GM12878 (cell line): ENCODE measurements around the gene CARMIL3. TPM values are rescaled to one million over a fixed set of nuclear protein-coding genes. Genes with fewer than 3 reads are reported as not detected.

ENCODE experiments used
- ATAC-seq: fragments of 200-7000 bp; cut with Tn5 transposase; 3 replicates; pipeline ENCODE4 v1.9.1; 2020; ENCODE audit warnings: mild to moderate bottlenecking, moderate library complexity
- BruUV-seq: library from RNA; stranded (reverse); fragments of 400-500 nt; replicated peaks from 2 replicates; lab custom pipeline; 2021; lab: Mats Ljungman, UMichigan
- CTCF ChIA-PET: fragments of 300-600 bp; sonication (Branson Sonifier 250); formaldehyde crosslinking; extraction: SDS; loops from one replicate; lab custom pipeline; 2021; ENCODE audit warnings: inconsistent platforms; lab: Yijun Ruan, JAX
- POLR2A ChIA-PET: fragments of 350-600 bp; formaldehyde crosslinking; extraction: SDS; loops from one replicate; lab custom pipeline; 2021; ENCODE audit warnings: inconsistent platforms; lab: Charles Lee
- RAD21 ChIA-PET: fragments of 300-600 bp; sonication (Branson Sonifier 250); formaldehyde crosslinking; loops from one replicate; lab custom pipeline; 2023; ENCODE audit warnings: antibody characterized with exemption; ENCODE audit not compliant: unreplicated experiment; lab: Charles Lee
- SMC1A ChIA-PET: fragments of 300-600 bp; sonication (Branson Sonifier 250); formaldehyde crosslinking; loops from one replicate; lab custom pipeline; 2023; ENCODE audit not compliant: unreplicated experiment, uncharacterized antibody; lab: Charles Lee
- DNase-seq: peaks from one replicate; pipeline ENCODE4 v3.0.0-alpha.2; 2011; ENCODE audit warnings: low read depth, low spot score
- FAIRE-seq: peaks from 3 replicates; lab custom pipeline; 2011; peaks lifted over from hg19 to GRCh38; lab: Jason Lieb, UNC
- H2AFZ ChIP-seq: 2 replicates; pipeline ENCODE4 v1.6.0; 2011; ENCODE audit warnings: low read depth, low read length, control low read depth; ENCODE audit not compliant: control insufficient read depth
- H3K27ac ChIP-seq: 2 replicates; pipeline ENCODE4 v1.5.1; 2011; ENCODE audit warnings: control low read depth; ENCODE audit not compliant: control insufficient read depth, insufficient read depth
- H3K27me3 ChIP-seq, 2 experiments: replicated peaks in 1 of 2; 2 replicates each; pipeline versions ENCODE4 v1.6.0 to v1.6.1; 2011; ENCODE audit warnings: low read length in 1 of 2; ENCODE audit not compliant: control insufficient read depth in 2 of 2, insufficient read depth in 2 of 2
- H3K36me3 ChIP-seq, 2 experiments: 2 replicates each; pipeline ENCODE4 v1.5.1; 2011; ENCODE audit warnings: low read length in 1 of 2; ENCODE audit not compliant: control insufficient read depth in 2 of 2, insufficient read depth in 2 of 2
- H3K4me1 ChIP-seq: 2 replicates; pipeline ENCODE4 v1.6.1; 2011; ENCODE audit warnings: mild to moderate bottlenecking, low read length, moderate library complexity, mixed read lengths; ENCODE audit not compliant: control insufficient read depth, insufficient read depth
- H3K4me2 ChIP-seq: 2 replicates; pipeline ENCODE4 v1.6.0; 2011; ENCODE audit warnings: control low read depth; ENCODE audit not compliant: control insufficient read depth, insufficient read depth
- H3K4me3 ChIP-seq: fragments of 200-600 bp; sonication (generic); 2 replicates; pipeline ENCODE4 v1.5.1; 2016
- H3K79me2 ChIP-seq: 2 replicates; pipeline ENCODE4 v1.6.0; 2011; ENCODE audit warnings: low read length; ENCODE audit not compliant: control insufficient read depth, insufficient read depth
- H3K9ac ChIP-seq: 2 replicates; pipeline ENCODE4 v1.8.0; 2011; ENCODE audit warnings: low read length, control low read depth, mixed read lengths; ENCODE audit not compliant: control insufficient read depth, insufficient read depth
- H3K9me3 ChIP-seq: replicated peaks from 3 replicates; pipeline ENCODE4 v1.5.1; 2011; ENCODE audit warnings: mild to moderate bottlenecking, low read length; ENCODE audit not compliant: control insufficient read depth, insufficient read depth
- H4K20me1 ChIP-seq: 2 replicates; pipeline ENCODE4 v1.6.0; 2011; ENCODE audit not compliant: control insufficient read depth, insufficient read depth
- BCL3 ChIP-seq: IDR thresholded peaks from 2 replicates; pipeline ENCODE4 v1.6.1; 2011; ENCODE audit warnings: borderline replicate concordance, low read depth, mild to moderate bottlenecking, moderate library complexity, low read length; ENCODE audit not compliant: insufficient read depth, poor library complexity, severe bottlenecking
- CREM ChIP-seq: IDR thresholded peaks from 2 replicates; pipeline ENCODE4 v1.6.1; 2014; ENCODE audit warnings: antibody characterized with exemption, low read depth
- ESRRA ChIP-seq: IDR thresholded peaks from 2 replicates; pipeline ENCODE4 v1.6.1; 2012; ENCODE audit warnings: mild to moderate bottlenecking, low read length, improper control_type of control experiment
- HDAC6 ChIP-seq: fragments of 200-600 bp; sonication (generic); IDR thresholded peaks from one replicate; pipeline ENCODE4 v1.8.0; 2017; ENCODE audit warnings: antibody characterized with exemption; ENCODE audit not compliant: unreplicated experiment
- LARP7 ChIP-seq: fragments of 450-650 bp; IDR thresholded peaks from 2 replicates; pipeline ENCODE4 v1.6.1; 2017; ENCODE audit warnings: mild to moderate bottlenecking
- POU2F2 ChIP-seq: IDR thresholded peaks from 3 replicates; pipeline ENCODE4 v1.6.1; 2011; ENCODE audit warnings: low read depth, mild to moderate bottlenecking, low read length, borderline replicate concordance
- SMAD1 ChIP-seq: fragments of 450-650 bp; IDR thresholded peaks from 2 replicates; pipeline ENCODE4 v1.6.1; 2018; ENCODE audit warnings: mild to moderate bottlenecking, low read depth; ENCODE audit not compliant: partially characterized antibody
- TCF12 ChIP-seq: IDR thresholded peaks from 2 replicates; pipeline ENCODE4 v1.6.1; 2011; ENCODE audit warnings: low read depth, mild to moderate bottlenecking, low read length
- USF1 ChIP-seq: IDR thresholded peaks from 2 replicates; pipeline ENCODE4 v1.6.1; 2011; ENCODE audit warnings: borderline replicate concordance, low read depth, mild to moderate bottlenecking, moderate library complexity, mixed read lengths, low read length; ENCODE audit not compliant: insufficient read depth; ENCODE audit errors: extremely low read length
- ZBTB11 ChIP-seq: fragments of 450-650 bp; formaldehyde crosslinking; IDR thresholded peaks from 2 replicates; pipeline ENCODE4 v1.5.0; 2022; ENCODE audit warnings: mild to moderate bottlenecking, missing genetic modification characterization
- ZNF207 ChIP-seq: fragments of 450-650 bp; IDR thresholded peaks from 2 replicates; pipeline ENCODE4 v1.6.1; 2014; ENCODE audit warnings: antibody characterized with exemption, mild to moderate bottlenecking, borderline replicate concordance
- WGBS: methylation state at CpG from one replicate; pipeline ENCODE4 v1.1.6; 2016; ENCODE audit warnings: low lambda C conversion rate; ENCODE audit not compliant: insufficient replicate concordance, insufficient coverage; ENCODE audit errors: missing lambda C conversion rate; 5-methylcytosine and 5-hydroxymethylcytosine counted together
- in situ Hi-C: fragments of 300-500 bp; cut with MboI; formaldehyde crosslinking; loops from 9 replicates; pipeline ENCODE4 v1.14.3; 2018; ENCODE audit warnings: mixed read lengths
- intact Hi-C: fragments of 100-400 bp; cut with micrococcal nuclease; formaldehyde crosslinking; loops from one replicate; pipeline ENCODE4 v1.14.2; 2022; ENCODE audit not compliant: unreplicated experiment
- polyA plus RNA-seq, 11 experiments: library from polyadenylated mRNA; depleted of rRNA in 4 of 11; unstranded in 6 of 11; stranded (reverse) in 5 of 11; fragments of >200 nt; fragmentation: Nextera tagmentation in 4 of 11; fragmentation: Illumina TruSeq in 1 of 11; extraction: Ambion mirVana in 4 of 11; extraction: Trizol in 1 of 11; gene quantifications; 1 replicate in 1 of 11; 2 replicates in 10 of 11; pipeline versions ENCODE4 v1.2.1 to v1.2.3, GENCODE V29; 2011 to 2016; ENCODE audit warnings: inconsistent platforms in 2 of 11, missing spikeins in 2 of 11, low read depth in 1 of 11
- total RNA-seq, 4 experiments: library from RNA; depleted of rRNA in 3 of 4; stranded (reverse); fragments of >200 nt in 3 of 4; fragmentation: Illumina TruSeq in 1 of 4; extraction: Trizol in 1 of 4; gene quantifications; 2 replicates each; pipeline versions ENCODE4 v1.2.1 to v1.2.3, GENCODE V29; 2013 to 2021

CARMIL3 gene
- total and polyA plus RNA-seq, 10 of the 15 experiments (the other 5 are each of a cell fraction or from before 2014, with no cell fraction given): 0.09 to 0.32 (median 0.25) TPM; not detected in 3

- ChIA-PET CTCF (interaction anchor here (0.7 to 1.5 kb wide), 2 partner anchors 28 to 50 kb away, joined by 3 read pairs; no protein-coding TSS in a partner anchor), POLR2A (interaction anchor here (1.0 kb wide), 1 partner anchor 30 kb away, joined by 3 read pairs; the partner anchor contains the start of gene PCK2), SMC1A (interaction anchor here (1.3 to 1.6 kb wide), 2 partner anchors 16 to 44 kb away, joined by 5 to 6 read pairs; no protein-coding TSS in a partner anchor), RAD21 (no interaction called here)
- intact Hi-C loops: no loop called here
- DNase-seq (no peak), ATAC-seq (no peak), FAIRE-seq (no peak)
- Histone ChIP-seq H3K36me3 (no peaks in the 10 kb centered on the region), H3K27ac (no peak overlapping the region), H3K4me1 (no peaks in the 10 kb centered on the region), H3K27me3 (peaks cover 0 to 2% of the 10 kb centered on the region in 2 experiments; a peak in 3 of 4 replicates), H4K20me1 (no peaks in the 10 kb centered on the region), H3K4me3 (no peak overlapping the region), H3K9me3 (no peaks in the 10 kb centered on the region), H2AFZ (no peak overlapping the region), H3K9ac (no peak overlapping the region), H3K79me2 (no peaks in the 10 kb centered on the region), H3K4me2 (no peak overlapping the region)
- TF ChIP-seq SMAD1 (no peak), POU2F2 (no peak), CREM (no peak), BCL3 (no peak), ZNF207 (no peak), USF1 (no peak), LARP7 (no peak), HDAC6 (no peak), TCF12 (no peak), ZBTB11 (CRISPR knock-in tag) (no peak), ESRRA (no peak)
- WGBS: 39% methylated on average over 6 of the region's 7 CpGs
- in situ Hi-C loops: no loop called here
- BruUV-seq: no TSS peak
Observed at GRCh38 chr14:24064091-24064795, 12.4 kb downstream of the CARMIL3 start.
